ENCODE data around the gene CCDC71L.
A peak's percentile ranks its signal among the peaks of the same experiment; 100 is the strongest.
"Not testable (repeated sequence)": the region's sequence is repeated elsewhere in the genome, so short reads cannot be mapped to it uniquely, and the experiment has no call there.

The CCDC71L gene

DNA sequence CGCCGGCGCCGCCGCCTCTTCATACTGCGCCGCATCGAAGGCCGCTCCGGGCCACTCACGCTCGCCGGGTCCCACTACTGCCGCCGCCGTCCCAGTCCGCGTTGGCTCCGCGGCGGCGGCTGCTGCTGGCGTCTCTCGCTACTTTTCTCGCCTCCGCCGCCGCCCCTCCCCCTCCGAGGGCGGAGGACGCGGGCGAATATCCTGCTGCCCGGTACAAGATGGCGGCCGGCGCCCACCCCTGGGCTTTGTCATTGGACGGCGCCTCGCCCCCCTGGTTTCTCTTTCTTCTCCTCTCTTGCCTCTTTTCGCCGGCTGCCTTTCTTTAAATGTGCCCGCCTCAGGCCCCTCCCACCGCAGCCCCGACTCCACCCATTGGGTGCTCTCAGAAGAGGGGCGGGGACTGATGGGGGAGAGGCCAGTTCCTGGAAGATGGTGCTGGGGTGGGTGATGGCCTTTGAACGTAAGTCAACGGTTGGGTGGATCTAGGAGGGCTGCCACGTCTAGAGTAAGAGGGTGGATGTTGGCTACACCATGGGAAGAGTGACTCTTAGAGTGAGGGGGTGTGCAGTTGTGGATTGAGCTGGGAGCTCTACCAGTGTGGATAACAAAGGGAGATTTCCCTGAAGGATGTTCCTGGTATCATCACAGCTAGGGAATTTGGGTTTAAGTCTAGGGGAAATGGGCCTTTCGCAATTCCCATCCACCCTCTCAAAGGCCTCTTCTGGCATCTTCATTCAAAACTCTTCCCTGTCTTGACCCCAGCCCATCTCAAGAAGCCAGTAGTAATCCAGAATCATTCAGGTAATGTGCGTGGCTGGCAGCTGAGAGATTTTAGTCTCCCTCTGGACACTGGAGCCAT is at the start of gene CCDC71L:
Gene CCDC71L, minus strand, starts transcription at position 297 of the 859 bp plus-strand sequence. Its CDS starts 262 bp downstream, at position 35.
- TF ChIP-seq CTCF (IDR thresholded peaks at IDR 0.05; ENCODE audit: insufficient read depth, low read length, poor library complexity, severe bottlenecking): no peak
- TF ChIP-seq EZH2phosphoT487 (conservative IDR thresholded peaks at IDR 0.05; ENCODE audit: low read length): no peak
- Histone ChIP-seq H3K79me2 (ENCODE audit: insufficient read depth, low read length) (no peaks in the 10 kb centered on the region), H3K9me3 (ENCODE audit: insufficient read depth, low read length) (no peaks in the 10 kb centered on the region), H3K36me3 (ENCODE audit: low read length) (no peaks in the 10 kb centered on the region), H3K4me2 (ENCODE audit: low read depth, low read length, poor library complexity, severe bottlenecking) (peak within 1 kb of the TSS; percentile 73), H3F3A (ENCODE audit: insufficient read depth) (peaks cover 23% of the 10 kb centered on the region), H3K9me2 (replicated peaks; ENCODE audit: insufficient read depth, low read length) (no peaks in the 10 kb centered on the region), H2AFZ (ENCODE audit: low read depth, low read length, severe bottlenecking) (peak within 1 kb of the TSS; percentile 79), H3K4me3 (ENCODE audit: insufficient read depth, low read length, poor library complexity, severe bottlenecking) (peak within 1 kb of the TSS; percentile 66), H3K27ac (ENCODE audit: low read depth, low read length) (peak within 1 kb of the TSS; percentile 7; the same call in 1 of the 2 replicates), H4K20me1 (ENCODE audit: low read depth, low read length) (no peaks in the 10 kb centered on the region), H3K27me3 (ENCODE audit: low read length) (no peaks in the 10 kb centered on the region), H3K9ac (ENCODE audit: low read length) (peak within 1 kb of the TSS; percentile 69)

- H2AFZ ChIP-seq (ENCODE audit: low read depth, low read length, severe bottlenecking); H3K4me2 ChIP-seq (ENCODE audit: low read depth, low read length, poor library complexity, severe bottlenecking); H3K36me3 ChIP-seq (ENCODE audit: low read length); H3F3A ChIP-seq (ENCODE audit: insufficient read depth); H3K27me3 ChIP-seq (ENCODE audit: low read length); H3K79me2 ChIP-seq (ENCODE audit: insufficient read depth, low read length); H4K20me1 ChIP-seq (ENCODE audit: low read depth, low read length); H3K9me2 ChIP-seq (replicated peaks; ENCODE audit: insufficient read depth, low read length); H3K9me3 ChIP-seq (ENCODE audit: insufficient read depth, low read length); H3K9ac ChIP-seq (ENCODE audit: low read length); H3K27ac ChIP-seq (ENCODE audit: low read depth, low read length); H3K4me3 ChIP-seq (ENCODE audit: insufficient read depth, low read length, poor library complexity, severe bottlenecking): not testable (repeated sequence)
These were observed 48.6 kb upstream of the CCDC71L start for GRCh38 chr7:106709604-106710003.

- H3K9ac ChIP-seq (ENCODE audit: low read length): no peak overlapping the region
- no peak overlapping the region for H3K4me2 ChIP-seq (ENCODE audit: low read depth, low read length, poor library complexity, severe bottlenecking)
- TF ChIP-seq CTCF (IDR thresholded peaks at IDR 0.05; ENCODE audit: insufficient read depth, low read length, poor library complexity, severe bottlenecking) (no peak), EZH2phosphoT487 (conservative IDR thresholded peaks at IDR 0.05; ENCODE audit: low read length) (no peak)
- H3K9me3 ChIP-seq (ENCODE audit: insufficient read depth, low read length): no peaks in the 10 kb centered on the region
- no peaks in the 10 kb centered on the region for H3K9me2 ChIP-seq (replicated peaks; ENCODE audit: insufficient read depth, low read length)
- H3K27me3 ChIP-seq (ENCODE audit: low read length): no peaks in the 10 kb centered on the region
- no peaks in the 10 kb centered on the region; the same call in 1 of the 2 replicates for H3K79me2 ChIP-seq (ENCODE audit: insufficient read depth, low read length)
- no peaks in the 10 kb centered on the region for H3F3A ChIP-seq (ENCODE audit: insufficient read depth)
- no peak overlapping the region for H2AFZ ChIP-seq (ENCODE audit: low read depth, low read length, severe bottlenecking)
- no peaks in the 10 kb centered on the region for H3K36me3 ChIP-seq (ENCODE audit: low read length)
- H4K20me1 ChIP-seq (ENCODE audit: low read depth, low read length): no peaks in the 10 kb centered on the region
- H3K4me3 ChIP-seq (ENCODE audit: insufficient read depth, low read length, poor library complexity, severe bottlenecking): no peak overlapping the region
- no peak overlapping the region for H3K27ac ChIP-seq (ENCODE audit: low read depth, low read length)
These were observed 43.3 kb upstream of the CCDC71L start for GRCh38 chr7:106704000-106704840.
